NCI-H460 (cell line): Measurements from ENCODE around the gene TLK2. TPM values are rescaled to one million over a fixed set of nuclear protein-coding genes. Genes with fewer than 3 reads are reported as not detected.
"Not testable (repeated sequence)": the region's sequence is repeated elsewhere in the genome, so short reads cannot be mapped to it uniquely, and the experiment has no call there.

Experiments used
- DNase-seq: peaks from one replicate; pipeline ENCODE4 v3.0.0-alpha.2; 2016; ENCODE audit warnings: low read depth; ENCODE audit errors: extremely low read depth
- total RNA-seq: library from RNA; depleted of rRNA; stranded (reverse); fragments of >200 nt; shearing (Covaris generic); gene quantifications from 2 replicates; pipeline ENCODE4 v1.2.3, GENCODE V29; 2014

The TLK2 gene
- total RNA-seq, 1 experiment from 2014 or later: 46.7 TPM

DNA sequence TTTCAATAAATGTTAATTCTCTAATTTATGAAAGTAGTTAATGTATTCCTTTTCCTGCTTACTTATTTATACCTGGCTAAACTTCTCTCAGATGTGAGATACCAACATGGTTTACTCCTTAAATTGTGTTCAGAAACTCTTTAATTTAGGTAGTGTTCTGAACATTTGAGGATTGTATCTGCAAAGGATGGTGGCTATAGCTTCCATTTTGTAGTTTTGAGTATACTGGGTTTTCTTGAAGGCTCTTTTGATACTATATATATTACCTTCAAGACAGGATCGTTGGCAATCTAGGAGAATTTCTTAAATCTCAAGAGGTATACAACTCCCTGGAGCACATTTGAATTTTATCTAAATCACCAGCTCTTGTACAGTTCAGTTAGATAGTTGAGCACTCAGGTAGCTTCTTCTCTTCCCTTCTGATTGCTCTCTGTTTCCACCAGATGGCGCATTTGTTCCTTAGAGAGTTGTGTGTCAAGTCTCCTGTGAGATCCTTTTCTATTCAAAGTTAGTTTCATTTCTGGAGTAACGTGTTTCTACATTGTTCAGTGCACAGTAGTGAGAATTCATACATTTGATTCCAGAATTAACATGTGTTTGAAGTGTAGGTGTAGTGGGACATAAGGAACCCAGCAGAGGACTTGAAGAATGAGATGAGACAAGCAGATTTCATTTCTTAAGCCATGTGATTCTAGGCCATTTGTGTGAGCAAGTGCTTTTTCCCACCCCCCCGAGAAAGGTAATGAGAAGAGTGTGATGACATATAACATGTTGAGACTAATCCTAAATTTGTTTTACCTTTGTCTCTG, 74.4 kb downstream of the TLK2 start:
- peak; percentile 1 for DNase-seq

- DNase-seq: not testable (repeated sequence)
Measured at GRCh38 chr17:62557532-62557931, 78.9 kb downstream of the TLK2 start.

GRCh38 chr17:62558941-62559340, 80.3 kb downstream of the TLK2 start:
- DNase-seq: peak; percentile 14

- DNase-seq: not testable (repeated sequence)
Measured at GRCh38 chr17:62560971-62561370, 82.3 kb downstream of the TLK2 start.

DNA sequence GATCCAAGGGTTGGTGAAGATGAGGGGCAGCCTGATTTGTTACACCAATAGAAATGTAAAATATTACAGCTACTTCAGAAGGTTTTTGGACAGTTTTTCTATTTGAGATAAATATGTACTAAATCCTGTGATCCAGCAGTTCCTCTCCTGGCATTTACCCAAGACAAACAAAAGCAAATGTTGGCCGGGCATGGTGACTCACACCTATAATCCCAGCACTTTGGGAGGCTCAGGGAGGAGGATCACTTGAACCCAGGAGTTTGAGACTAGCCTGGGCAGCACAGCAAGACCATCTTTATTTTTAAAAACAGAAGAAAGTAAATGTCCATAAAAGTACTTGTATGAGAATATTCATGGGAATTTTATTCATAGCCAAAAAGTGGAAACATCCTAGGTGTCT, 84.0 kb downstream of the TLK2 start:
- peak; percentile 48 for DNase-seq

DNA sequence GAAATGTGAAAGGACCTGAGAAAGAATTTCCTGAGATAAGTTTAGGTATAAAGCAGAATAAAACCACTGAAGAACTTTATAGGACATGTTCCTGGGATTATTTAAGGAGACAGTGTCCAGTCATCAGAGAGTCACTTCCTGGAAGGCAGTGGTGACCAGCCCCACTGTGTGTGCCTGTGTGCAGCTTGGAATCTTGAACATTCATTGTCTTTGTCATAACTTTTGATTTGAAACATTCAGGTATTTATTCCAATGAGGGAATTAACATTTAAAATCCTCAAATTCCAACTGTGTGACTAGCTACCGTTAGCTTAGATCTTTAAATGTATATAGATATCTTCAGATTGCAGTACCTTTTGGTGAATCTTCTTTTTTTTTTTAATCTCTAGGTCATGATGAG, 87.2 kb downstream of the TLK2 start:
- no peak for DNase-seq

GRCh38 chr17:62566996-62567578, 88.5 kb downstream of the TLK2 start:
- no peak for DNase-seq

- no peak for DNase-seq
Measured at GRCh38 chr17:62572488-62572887, 93.9 kb downstream of the TLK2 start.

- DNase-seq: no peak
Measured at GRCh38 chr17:62572888-62573401, 94.3 kb downstream of the TLK2 start.

- DNase-seq: no peak
Measured at GRCh38 chr17:62573480-62574117, 95.0 kb downstream of the TLK2 start.

DNA sequence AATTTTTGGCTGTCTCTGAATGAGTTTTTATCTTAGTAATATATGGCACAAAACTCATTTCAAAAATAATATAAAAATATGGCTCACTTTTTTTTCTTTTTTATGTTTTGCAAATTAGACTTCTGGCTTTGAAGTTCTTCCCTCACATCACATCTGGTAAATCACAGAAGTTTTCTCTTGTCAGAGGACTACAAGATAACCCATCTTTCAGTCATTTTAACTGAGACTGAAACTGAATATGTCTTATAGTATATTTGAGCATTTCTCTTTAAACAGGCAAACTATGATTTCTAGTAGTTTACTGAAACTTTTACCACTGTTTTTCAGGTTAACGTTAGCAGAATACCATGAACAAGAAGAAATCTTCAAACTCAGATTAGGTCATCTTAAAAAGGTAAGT, 97.8 kb downstream of the TLK2 start:
- DNase-seq: no peak

- no peak for DNase-seq
Measured at GRCh38 chr17:62578757-62579487, 100.3 kb downstream of the TLK2 start.

DNA sequence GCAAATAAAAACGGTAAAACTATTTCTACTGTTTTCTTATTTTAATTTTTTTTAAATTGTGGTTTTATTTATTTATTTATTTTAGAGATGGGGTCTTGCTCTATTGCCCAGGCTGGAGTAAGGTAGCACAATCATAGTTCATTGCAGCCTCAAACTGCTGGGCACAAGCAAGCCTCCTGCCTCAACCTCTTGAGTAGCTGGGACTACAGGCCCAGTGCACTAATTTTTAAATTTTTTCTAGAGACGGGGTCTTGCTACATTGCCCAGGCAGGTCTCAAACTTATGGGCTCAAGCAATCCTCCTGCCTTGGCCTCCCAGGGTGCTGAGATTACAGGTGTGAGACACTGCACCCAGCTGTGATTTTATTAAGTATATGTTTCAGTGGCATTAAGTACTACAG, 102.3 kb downstream of the TLK2 start:
- DNase-seq: no peak

DNA sequence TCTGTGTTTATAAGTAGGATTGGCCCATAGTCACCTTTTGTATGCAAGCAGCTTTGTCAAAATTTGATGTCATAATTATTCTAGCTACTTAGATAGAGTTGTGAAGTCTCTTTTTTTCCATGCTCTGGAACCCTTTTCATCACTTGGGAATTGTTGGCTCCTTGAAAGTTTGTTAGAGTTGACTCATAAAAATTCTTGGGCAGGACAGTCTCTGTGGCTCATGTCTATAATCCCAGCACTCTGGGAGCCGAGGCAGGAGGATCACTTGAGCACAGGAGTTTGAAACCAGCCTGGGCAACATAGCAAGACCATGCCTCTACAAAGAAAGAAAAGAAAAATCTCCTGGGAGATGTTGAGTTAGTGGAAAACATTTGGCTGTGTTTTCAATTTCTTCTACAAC, 103.1 kb downstream of the TLK2 start:
- DNase-seq: no peak

DNA sequence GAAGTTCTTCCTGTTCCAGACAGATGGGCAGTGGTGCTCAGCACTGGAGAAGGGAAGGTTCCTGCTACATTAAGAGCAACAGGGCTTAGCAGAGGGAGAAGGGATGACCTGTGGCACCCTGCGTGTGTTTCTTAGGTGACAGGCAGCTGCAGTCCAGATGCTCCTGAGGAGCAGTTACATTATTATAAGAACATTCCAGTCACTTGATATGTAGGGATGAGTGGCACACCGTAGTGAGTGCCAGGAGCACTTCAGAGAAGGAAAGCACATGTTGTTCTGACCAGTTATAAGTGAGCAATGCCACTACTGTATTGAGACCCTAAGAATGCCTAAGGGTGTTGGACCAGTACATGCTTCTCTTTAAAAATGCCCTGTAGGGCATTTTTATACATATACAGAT, 108.9 kb downstream of the TLK2 start:
- no peak for DNase-seq

DNA sequence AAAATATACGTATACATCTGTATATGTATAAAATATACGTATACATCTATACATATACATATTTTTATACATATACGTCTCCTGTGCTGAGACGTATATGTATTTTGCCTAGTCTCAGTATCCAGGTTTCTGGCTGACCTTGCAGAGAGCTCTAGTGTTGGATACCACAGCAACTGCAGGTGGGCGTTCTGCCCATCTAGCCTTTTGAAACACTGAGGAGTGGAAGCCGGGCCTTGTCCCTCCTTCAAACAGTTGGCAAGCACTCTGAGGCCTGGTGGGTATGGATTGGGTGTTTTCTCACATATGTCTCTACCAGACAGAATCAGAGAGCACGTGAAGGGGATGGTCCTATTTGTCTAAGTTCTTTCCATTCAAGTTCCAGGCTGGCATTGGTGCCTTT, 109.5 kb downstream of the TLK2 start:
- DNase-seq: no peak

DNA sequence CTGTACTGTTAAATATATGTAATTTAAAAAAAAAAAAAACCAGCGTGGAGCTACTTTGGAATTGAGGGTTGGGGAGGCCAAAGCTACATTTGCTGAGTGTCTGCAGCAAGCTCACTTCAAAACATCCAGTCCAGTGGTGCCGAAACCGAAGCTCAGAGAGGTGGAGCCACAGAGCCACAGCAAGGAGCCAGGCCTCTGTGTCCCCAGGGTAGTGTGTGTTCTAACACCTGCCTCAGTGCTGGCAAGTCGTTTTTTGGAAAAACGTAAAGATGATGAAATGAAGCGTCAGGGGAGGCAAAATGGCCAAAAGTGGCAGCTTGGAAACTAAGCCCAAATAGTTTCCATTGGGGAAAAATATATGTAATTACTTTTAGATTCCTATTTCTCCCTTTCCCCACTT, 112.7 kb downstream of the TLK2 start:
- no peak for DNase-seq

GRCh38 chr17:62591822-62592221, 113.2 kb downstream of the TLK2 start:
- not testable (repeated sequence) for DNase-seq

GRCh38 chr17:62592341-62593099, 113.9 kb downstream of the TLK2 start:
- no peak for DNase-seq

DNA sequence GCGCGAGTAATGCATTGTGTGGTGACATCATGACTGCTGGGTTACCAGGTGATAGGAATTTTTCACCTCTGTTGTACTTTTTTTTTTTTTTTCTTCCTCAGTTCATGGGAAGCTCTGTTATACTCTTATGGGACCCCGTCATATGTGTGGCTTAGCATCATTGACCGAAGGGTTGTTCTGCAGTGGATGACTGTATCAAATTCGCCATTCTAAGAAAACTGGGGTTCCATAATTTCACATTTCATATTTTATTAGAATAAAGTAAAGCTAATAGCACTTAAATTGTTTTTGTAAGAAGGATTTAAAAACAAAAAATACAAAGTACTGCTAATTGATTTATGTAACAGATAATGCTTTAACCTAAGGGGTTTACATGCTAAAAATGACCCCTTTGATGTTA, 116.9 kb downstream of the TLK2 start:
- DNase-seq: no peak
